Panc1 (cell line): Measurements from ENCODE around the gene BAHCC1. TPM values are rescaled to one million over a fixed set of nuclear protein-coding genes. Genes with fewer than 3 reads are reported as not detected.

Source experiments
- ATAC-seq: fragments of 200-7000 bp; cut with Tn5 transposase; 2 replicates; pipeline ENCODE4 v1.9.1; 2020; ENCODE audit warnings: mild to moderate bottlenecking, moderate library complexity
- BruUV-seq: library from RNA; stranded (reverse); fragments of 400-500 nt; replicated peaks from 2 replicates; lab custom pipeline; 2021; lab: Mats Ljungman, UMichigan
- CTCF ChIA-PET: fragments of 300-600 bp; sonication (Branson Sonifier 250); formaldehyde crosslinking; loops from one replicate; lab custom pipeline; 2022; ENCODE audit warnings: antibody characterized with exemption; lab: Charles Lee
- POLR2A ChIA-PET: fragments of 300-600 bp; sonication (Branson Sonifier 250); formaldehyde crosslinking; loops from one replicate; lab custom pipeline; 2022; ENCODE audit warnings: antibody characterized with exemption; lab: Charles Lee
- DNase-seq: peaks from one replicate; pipeline ENCODE4 v3.0.0-alpha.2; 2010; ENCODE audit warnings: low read depth, low spot score
- H3K27ac ChIP-seq: 2 replicates; pipeline ENCODE4 v1.5.1; 2011; ENCODE audit warnings: mild to moderate bottlenecking, low read length, inconsistent platforms
- H3K27me3 ChIP-seq: fragments of 200-500 bp; sonication (Bioruptor generic); 2 replicates; pipeline ENCODE4 v1.6.0; 2014; ENCODE audit warnings: low read length, inconsistent platforms; ENCODE audit not compliant: control insufficient read depth, insufficient read depth
- H3K36me3 ChIP-seq: fragments of 200-500 bp; sonication (Bioruptor generic); 2 replicates; pipeline ENCODE4 v1.5.1; 2014; ENCODE audit warnings: inconsistent platforms, mild to moderate bottlenecking, low read length, moderate library complexity; ENCODE audit not compliant: control insufficient read depth, insufficient read depth
- H3K4me1 ChIP-seq: 2 replicates; pipeline ENCODE4 v1.5.1; 2011; ENCODE audit warnings: inconsistent platforms, mild to moderate bottlenecking, low read length, moderate library complexity; ENCODE audit not compliant: control insufficient read depth, insufficient read depth
- H3K4me3 ChIP-seq, 2 experiments: 2 replicates each; pipeline ENCODE4 v1.5.1; 2011 to 2012; ENCODE audit warnings: low read depth in 2 of 2, low read length in 2 of 2, mild to moderate bottlenecking in 2 of 2, inconsistent platforms in 1 of 2, moderate library complexity in 1 of 2
- H3K9me3 ChIP-seq: fragments of 200-500 bp; sonication (Bioruptor generic); 2 replicates; pipeline ENCODE4 v1.5.1; 2014; ENCODE audit warnings: low read depth, mild to moderate bottlenecking, inconsistent platforms, low read length, moderate library complexity; ENCODE audit not compliant: control insufficient read depth, insufficient read depth
- POLR2AphosphoS5 ChIP-seq: IDR thresholded peaks from 2 replicates; pipeline ENCODE4 v1.6.1; 2012; ENCODE audit warnings: mild to moderate bottlenecking, low read depth, low read length, moderate library complexity
- REST ChIP-seq, 2 experiments: IDR thresholded peaks; 2 replicates each; pipeline ENCODE4 v1.6.1; 2011 to 2012; ENCODE audit warnings: low read depth in 2 of 2, control low read depth in 1 of 2, low read length in 1 of 2, mild to moderate bottlenecking in 1 of 2, moderate library complexity in 1 of 2; ENCODE audit not compliant: insufficient read depth in 1 of 2
- SIN3A ChIP-seq: IDR thresholded peaks from 2 replicates; pipeline ENCODE4 v1.6.1; 2012; ENCODE audit warnings: low read depth, mild to moderate bottlenecking, low read length, moderate library complexity, borderline replicate concordance; ENCODE audit not compliant: insufficient read depth
- TCF7L2 ChIP-seq: IDR thresholded peaks from 2 replicates; pipeline ENCODE4 v1.6.1; 2011; ENCODE audit warnings: mild to moderate bottlenecking, low read depth, low read length, inconsistent platforms
- in situ Hi-C: cut with HindIII; loops from 2 replicates; pipeline ENCODE4 v1.10.0; 2016; ENCODE audit warnings: low sequenced_read_pairs, low pct_unique_long_range_greater_than_20kb
- intact Hi-C: fragments of 100-400 bp; cut with micrococcal nuclease; formaldehyde crosslinking; loops from one replicate; pipeline ENCODE4 v1.10.0; 2022; ENCODE audit not compliant: unreplicated experiment
- total RNA-seq: library from RNA; stranded (reverse); gene quantifications from one replicate; pipeline ENCODE4 v1.2.1, GENCODE V29; 2021; ENCODE audit not compliant: unreplicated experiment
- TF ChIP-seq, protein P1 (sequence below): fragments of 450-650 bp; IDR thresholded peaks from 2 replicates; pipeline ENCODE4 v1.5.1; 2017; ENCODE audit warnings: mild to moderate bottlenecking

The BAHCC1 gene
- total RNA-seq, 1 experiment from 2014 or later = 77.4 TPM

- DNase-seq (no peak), ATAC-seq (no peak)
- peaks cover 65% of the 10 kb centered on the region for H3K4me1 ChIP-seq
- no peak overlapping the region for H3K4me3 ChIP-seq
- H3K27ac ChIP-seq = peak overlapping the region; percentile 23; the same call in 1 of the 2 replicates
- no peaks in the 10 kb centered on the region for H3K36me3 ChIP-seq
- H3K27me3 ChIP-seq = no peaks in the 10 kb centered on the region
- intact Hi-C loops (no loop called here), in situ Hi-C loops (no loop called here)
- TF ChIP-seq REST (IDR thresholded peaks at IDR 0.05; ENCODE audit: insufficient read depth in 1 of 2, low read depth in 2 of 2, low read length in 1 of 2) (no peak), POLR2AphosphoS5 (no peak), SIN3A (no peak), TCF7L2 (no peak)
- TF ChIP-seq, protein P1, sequence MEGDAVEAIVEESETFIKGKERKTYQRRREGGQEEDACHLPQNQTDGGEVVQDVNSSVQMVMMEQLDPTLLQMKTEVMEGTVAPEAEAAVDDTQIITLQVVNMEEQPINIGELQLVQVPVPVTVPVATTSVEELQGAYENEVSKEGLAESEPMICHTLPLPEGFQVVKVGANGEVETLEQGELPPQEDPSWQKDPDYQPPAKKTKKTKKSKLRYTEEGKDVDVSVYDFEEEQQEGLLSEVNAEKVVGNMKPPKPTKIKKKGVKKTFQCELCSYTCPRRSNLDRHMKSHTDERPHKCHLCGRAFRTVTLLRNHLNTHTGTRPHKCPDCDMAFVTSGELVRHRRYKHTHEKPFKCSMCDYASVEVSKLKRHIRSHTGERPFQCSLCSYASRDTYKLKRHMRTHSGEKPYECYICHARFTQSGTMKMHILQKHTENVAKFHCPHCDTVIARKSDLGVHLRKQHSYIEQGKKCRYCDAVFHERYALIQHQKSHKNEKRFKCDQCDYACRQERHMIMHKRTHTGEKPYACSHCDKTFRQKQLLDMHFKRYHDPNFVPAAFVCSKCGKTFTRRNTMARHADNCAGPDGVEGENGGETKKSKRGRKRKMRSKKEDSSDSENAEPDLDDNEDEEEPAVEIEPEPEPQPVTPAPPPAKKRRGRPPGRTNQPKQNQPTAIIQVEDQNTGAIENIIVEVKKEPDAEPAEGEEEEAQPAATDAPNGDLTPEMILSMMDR = no peak
- POLR2A ChIA-PET = interaction anchor here (0.5 kb wide), 1 partner anchor 20 kb away, joined by 4 read pairs; the partner anchor contains the start of gene BAHCC1
- no TSS peak for BruUV-seq
- no peaks in the 10 kb centered on the region for H3K9me3 ChIP-seq
- CTCF ChIA-PET = no interaction called here
Observed at GRCh38 chr17:81414756-81415516, 19.7 kb downstream of the BAHCC1 start.

- no peaks in the 10 kb centered on the region for H3K36me3 ChIP-seq
- H3K9me3 ChIP-seq = no peaks in the 10 kb centered on the region
- peak overlapping the region; percentile 23; the same call in 1 of the 2 replicates for H3K27ac ChIP-seq
- no peak for DNase-seq
- intact Hi-C loops = no loop called here
- ChIA-PET POLR2A (no interaction called here), CTCF (no interaction called here)
- in situ Hi-C loops = no loop called here
- no peak for ATAC-seq
- peaks cover 72% of the 10 kb centered on the region for H3K4me1 ChIP-seq
- H3K4me3 ChIP-seq = no peak overlapping the region
- TF ChIP-seq, protein P1 = no peak
- no peak for TF ChIP-seq POLR2AphosphoS5
- no peak for TF ChIP-seq SIN3A
- no peak for TF ChIP-seq REST (IDR thresholded peaks at IDR 0.05; ENCODE audit: insufficient read depth in 1 of 2, low read depth in 2 of 2, low read length in 1 of 2)
- TF ChIP-seq TCF7L2 = no peak
- H3K27me3 ChIP-seq = no peaks in the 10 kb centered on the region
- BruUV-seq = no TSS peak
Observed at GRCh38 chr17:81415681-81416080, 20.4 kb downstream of the BAHCC1 start.
